ENCODE data around the gene PRKCZ. TPM values are rescaled to one million over a fixed set of nuclear protein-coding genes. Genes with fewer than 3 reads are reported as not detected.

PRKCZ gene
- total and polyA plus RNA-seq, 9 of the 15 experiments (the other 6 are each of a cell fraction or from before 2014, with no cell fraction given) = 0.07 to 3.1 (median 1.3) TPM

DNA sequence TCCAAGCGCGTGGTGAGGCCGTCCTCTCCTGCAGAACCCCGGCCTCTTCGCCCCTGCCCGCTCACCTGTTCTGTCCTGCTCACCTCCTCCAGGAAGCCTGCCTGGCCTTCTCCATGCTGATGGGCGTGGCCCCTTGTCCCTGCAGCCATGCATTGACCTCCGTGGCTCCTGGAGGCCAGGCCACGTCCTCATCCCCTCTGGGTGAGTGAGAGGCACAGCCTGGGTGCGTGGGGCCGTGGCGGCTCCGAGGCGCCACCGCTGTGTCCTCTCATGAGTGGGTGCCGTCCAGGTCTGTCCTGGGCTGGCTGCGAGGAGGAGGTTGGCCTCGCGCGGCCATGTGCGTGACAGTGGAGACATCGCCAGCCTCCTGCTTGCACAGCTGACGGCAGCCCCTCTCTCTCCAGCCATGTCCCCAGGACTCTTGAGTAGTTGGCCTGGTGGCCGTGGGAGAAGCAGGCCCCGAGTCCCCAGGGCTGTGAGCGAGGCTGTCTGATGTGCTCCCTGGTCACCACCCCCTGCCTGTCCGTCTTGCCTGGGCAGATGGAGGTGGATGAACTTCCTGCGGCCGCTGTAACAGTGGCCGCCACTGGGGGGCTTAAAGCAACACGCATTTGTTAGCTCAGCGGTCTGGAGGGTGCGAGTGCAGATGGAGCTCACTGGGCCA lies 58.1 kb downstream of the PRKCZ start (continued):
- TF ChIP-seq MED1 (CRISPR knock-in tag; IDR thresholded peaks at IDR 0.05; ENCODE audit: borderline replicate concordance) (no peak), STAT5A (IDR thresholded peaks at IDR 0.05; ENCODE audit: borderline replicate concordance, low read length) (no peak), CREM (IDR thresholded peaks at IDR 0.05; ENCODE audit: low read depth) (0 out of 2 replicates have a peak, but pooled peaks have one; percentile 14), NCOA1 (IDR thresholded peaks at IDR 0.05; ENCODE audit: low read depth) (no peak), NR2F6 (CRISPR knock-in tag; IDR thresholded peaks at IDR 0.05) (no peak), MYBL2 (IDR thresholded peaks at IDR 0.05; ENCODE audit: low read depth) (no peak), MYBL2 (CRISPR knock-in tag; IDR thresholded peaks at IDR 0.05; ENCODE audit: borderline replicate concordance) (no peak), ZNF436 (CRISPR knock-in tag; IDR thresholded peaks at IDR 0.05) (peak; percentile 88), STAG1 (CRISPR knock-in tag; IDR thresholded peaks at IDR 0.05; ENCODE audit: borderline replicate concordance) (no peak), ILK (tag; IDR thresholded peaks at IDR 0.05; ENCODE audit: borderline replicate concordance, low read depth) (no peak), CBFA2T2 (conservative IDR thresholded peaks at IDR 0.05) (no peak), PHB (CRISPR knock-in tag; IDR thresholded peaks at IDR 0.05) (no peak)
- TF ChIP-seq, protein P1, sequence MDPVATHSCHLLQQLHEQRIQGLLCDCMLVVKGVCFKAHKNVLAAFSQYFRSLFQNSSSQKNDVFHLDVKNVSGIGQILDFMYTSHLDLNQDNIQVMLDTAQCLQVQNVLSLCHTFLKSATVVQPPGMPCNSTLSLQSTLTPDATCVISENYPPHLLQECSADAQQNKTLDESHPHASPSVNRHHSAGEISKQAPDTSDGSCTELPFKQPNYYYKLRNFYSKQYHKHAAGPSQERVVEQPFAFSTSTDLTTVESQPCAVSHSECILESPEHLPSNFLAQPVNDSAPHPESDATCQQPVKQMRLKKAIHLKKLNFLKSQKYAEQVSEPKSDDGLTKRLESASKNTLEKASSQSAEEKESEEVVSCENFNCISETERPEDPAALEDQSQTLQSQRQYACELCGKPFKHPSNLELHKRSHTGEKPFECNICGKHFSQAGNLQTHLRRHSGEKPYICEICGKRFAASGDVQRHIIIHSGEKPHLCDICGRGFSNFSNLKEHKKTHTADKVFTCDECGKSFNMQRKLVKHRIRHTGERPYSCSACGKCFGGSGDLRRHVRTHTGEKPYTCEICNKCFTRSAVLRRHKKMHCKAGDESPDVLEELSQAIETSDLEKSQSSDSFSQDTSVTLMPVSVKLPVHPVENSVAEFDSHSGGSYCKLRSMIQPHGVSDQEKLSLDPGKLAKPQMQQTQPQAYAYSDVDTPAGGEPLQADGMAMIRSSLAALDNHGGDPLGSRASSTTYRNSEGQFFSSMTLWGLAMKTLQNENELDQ (CRISPR knock-in tag; IDR thresholded peaks at IDR 0.05; ENCODE audit: borderline replicate concordance) = no peak
- TF ChIP-seq, protein P2, sequence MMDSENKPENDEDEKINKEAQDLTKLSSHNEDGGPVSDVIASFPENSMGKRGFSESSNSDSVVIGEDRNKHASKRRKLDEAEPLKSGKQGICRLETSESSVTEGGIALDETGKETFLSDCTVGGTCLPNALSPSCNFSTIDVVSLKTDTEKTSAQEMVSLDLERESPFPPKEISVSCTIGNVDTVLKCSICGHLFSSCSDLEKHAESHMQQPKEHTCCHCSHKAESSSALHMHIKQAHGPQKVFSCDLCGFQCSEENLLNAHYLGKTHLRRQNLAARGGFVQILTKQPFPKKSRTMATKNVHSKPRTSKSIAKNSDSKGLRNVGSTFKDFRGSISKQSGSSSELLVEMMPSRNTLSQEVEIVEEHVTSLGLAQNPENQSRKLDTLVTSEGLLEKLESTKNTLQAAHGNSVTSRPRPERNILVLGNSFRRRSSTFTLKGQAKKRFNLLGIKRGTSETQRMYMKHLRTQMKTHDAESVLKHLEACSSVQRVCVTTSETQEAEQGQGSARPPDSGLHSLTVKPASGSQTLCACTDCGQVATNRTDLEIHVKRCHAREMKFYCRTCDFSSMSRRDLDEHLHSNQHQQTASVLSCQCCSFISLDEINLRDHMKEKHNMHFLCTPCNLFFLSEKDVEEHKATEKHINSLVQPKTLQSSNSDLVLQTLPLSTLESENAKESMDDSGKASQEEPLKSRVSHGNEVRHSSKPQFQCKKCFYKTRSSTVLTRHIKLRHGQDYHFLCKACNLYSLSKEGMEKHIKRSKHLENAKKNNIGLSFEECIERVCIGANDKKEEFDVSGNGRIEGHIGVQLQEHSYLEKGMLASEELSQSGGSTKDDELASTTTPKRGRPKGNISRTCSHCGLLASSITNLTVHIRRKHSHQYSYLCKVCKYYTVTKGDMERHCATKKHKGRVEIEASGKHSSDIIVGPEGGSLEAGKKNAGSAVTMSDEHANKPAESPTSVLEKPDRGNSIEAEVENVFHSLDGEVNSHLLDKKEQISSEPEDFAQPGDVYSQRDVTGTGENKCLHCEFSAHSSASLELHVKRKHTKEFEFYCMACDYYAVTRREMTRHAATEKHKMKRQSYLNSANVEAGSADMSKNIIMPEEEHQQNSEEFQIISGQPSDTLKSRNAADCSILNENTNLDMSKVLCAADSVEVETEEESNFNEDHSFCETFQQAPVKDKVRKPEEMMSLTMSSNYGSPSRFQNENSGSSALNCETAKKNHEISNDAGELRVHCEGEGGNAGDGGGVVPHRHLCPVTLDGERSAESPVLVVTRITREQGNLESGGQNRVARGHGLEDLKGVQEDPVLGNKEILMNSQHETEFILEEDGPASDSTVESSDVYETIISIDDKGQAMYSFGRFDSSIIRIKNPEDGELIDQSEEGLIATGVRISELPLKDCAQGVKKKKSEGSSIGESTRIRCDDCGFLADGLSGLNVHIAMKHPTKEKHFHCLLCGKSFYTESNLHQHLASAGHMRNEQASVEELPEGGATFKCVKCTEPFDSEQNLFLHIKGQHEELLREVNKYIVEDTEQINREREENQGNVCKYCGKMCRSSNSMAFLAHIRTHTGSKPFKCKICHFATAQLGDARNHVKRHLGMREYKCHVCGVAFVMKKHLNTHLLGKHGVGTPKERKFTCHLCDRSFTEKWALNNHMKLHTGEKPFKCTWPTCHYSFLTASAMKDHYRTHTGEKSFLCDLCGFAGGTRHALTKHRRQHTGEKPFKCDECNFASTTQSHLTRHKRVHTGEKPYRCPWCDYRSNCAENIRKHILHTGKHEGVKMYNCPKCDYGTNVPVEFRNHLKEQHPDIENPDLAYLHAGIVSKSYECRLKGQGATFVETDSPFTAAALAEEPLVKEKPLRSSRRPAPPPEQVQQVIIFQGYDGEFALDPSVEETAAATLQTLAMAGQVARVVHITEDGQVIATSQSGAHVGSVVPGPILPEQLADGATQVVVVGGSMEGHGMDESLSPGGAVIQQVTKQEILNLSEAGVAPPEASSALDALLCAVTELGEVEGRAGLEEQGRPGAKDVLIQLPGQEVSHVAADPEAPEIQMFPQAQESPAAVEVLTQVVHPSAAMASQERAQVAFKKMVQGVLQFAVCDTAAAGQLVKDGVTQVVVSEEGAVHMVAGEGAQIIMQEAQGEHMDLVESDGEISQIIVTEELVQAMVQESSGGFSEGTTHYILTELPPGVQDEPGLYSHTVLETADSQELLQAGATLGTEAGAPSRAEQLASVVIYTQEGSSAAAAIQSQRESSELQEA (IDR thresholded peaks at IDR 0.05; ENCODE audit: low read depth) = no peak
- TF ChIP-seq, protein P3, sequence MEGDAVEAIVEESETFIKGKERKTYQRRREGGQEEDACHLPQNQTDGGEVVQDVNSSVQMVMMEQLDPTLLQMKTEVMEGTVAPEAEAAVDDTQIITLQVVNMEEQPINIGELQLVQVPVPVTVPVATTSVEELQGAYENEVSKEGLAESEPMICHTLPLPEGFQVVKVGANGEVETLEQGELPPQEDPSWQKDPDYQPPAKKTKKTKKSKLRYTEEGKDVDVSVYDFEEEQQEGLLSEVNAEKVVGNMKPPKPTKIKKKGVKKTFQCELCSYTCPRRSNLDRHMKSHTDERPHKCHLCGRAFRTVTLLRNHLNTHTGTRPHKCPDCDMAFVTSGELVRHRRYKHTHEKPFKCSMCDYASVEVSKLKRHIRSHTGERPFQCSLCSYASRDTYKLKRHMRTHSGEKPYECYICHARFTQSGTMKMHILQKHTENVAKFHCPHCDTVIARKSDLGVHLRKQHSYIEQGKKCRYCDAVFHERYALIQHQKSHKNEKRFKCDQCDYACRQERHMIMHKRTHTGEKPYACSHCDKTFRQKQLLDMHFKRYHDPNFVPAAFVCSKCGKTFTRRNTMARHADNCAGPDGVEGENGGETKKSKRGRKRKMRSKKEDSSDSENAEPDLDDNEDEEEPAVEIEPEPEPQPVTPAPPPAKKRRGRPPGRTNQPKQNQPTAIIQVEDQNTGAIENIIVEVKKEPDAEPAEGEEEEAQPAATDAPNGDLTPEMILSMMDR (IDR thresholded peaks at IDR 0.05 in 2 of 3, conservative IDR thresholded peaks at IDR 0.05 in 1 of 3; ENCODE audit: insufficient read depth in 2 of 3, low read depth in 1 of 3, low read length in 3 of 3) = peak; percentile 68 to 85 (median 72)
